Measurements from ENCODE around the gene ZNF236. TPM values are rescaled to one million over a fixed set of nuclear protein-coding genes. Genes with fewer than 3 reads are reported as not detected.
"Not testable (repeated sequence)": the region's sequence is repeated elsewhere in the genome, so short reads cannot be mapped to it uniquely, and the experiment has no call there.

The ZNF236 gene
- total RNA-seq: 10 to 100 TPM; 19.3 to 20.1 TPM

DNA sequence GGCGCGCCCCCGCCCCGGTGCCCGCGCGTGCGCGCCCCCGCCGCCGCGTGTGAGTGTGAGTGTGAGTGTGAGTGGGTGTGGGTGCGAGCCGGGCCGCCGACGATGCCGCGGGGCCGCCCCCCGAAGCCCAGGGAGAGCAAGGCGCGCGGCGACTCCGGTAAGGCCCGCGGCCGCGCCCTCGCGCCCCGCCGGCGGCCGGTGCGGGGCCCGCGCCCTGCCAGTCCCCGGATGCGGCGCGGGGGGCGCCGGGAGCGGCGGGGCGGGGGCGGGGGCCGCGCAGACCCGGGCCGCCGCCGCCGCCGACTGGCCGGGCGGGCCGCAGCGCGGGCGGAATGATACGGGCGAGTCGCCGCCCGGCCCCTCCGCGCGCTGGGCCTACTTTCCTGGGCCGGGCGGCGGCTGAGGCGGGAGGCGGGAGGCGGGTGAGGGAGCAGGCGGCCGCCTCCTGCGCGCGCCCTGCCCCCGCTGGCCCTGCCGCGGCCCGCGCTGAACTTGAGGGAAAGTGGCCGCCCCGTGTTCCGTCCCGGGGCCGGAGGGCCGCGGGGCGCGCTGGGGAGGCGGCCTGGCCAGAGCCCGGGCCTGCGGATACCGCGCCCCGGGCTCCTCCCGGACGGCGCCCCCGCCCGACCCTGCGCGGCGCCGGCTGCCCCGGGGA is at the start of gene ZNF236:
ZNF236 (plus strand) TSS at position 52 of the 655 bp plus-strand sequence; CDS start at position 103, 51 bp downstream.
- Mint-ChIP-seq H3K4me3 (peak within 1 kb of the TSS; percentile 90), H3K9me3 (no peaks in the 10 kb centered on the region), H3K27ac (peak within 1 kb of the TSS; percentile 91), H3K36me3 (ENCODE audit: low read depth) (peaks cover 10% of the 10 kb centered on the region), H3K4me1 (peaks cover 30% of the 10 kb centered on the region), H3K27me3 (no peaks in the 10 kb centered on the region)
- ATAC-seq (replicated peaks): peak; percentile 64

DNA sequence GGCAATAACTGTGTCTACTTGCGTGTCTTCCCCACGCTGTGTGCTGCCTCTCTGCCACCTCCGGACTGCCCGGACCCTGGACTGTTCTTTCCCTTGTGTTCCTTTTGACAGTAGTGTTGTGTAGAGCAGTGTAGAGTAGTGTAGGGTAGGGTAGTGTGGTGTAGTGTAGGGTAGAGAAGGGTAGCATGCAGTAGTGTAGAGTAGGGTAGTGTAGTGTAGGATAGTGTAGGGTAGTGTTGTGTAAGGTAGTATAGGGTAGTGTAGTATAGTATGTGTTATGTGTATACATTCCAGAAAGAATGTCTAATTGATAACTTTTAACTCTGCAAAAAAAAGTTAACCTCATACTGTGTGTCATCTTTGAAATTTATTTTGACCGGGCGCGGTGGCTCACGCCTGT is 49.7 kb upstream of the ZNF236 start:
- H3K4me1 Mint-ChIP-seq: no peaks in the 10 kb centered on the region
- no peaks in the 10 kb centered on the region for H3K36me3 Mint-ChIP-seq (ENCODE audit: low read depth)
- peaks cover 6% of the 10 kb centered on the region for H3K9me3 Mint-ChIP-seq
- H3K27ac Mint-ChIP-seq: no peak overlapping the region
- ATAC-seq (replicated peaks): no peak
- no peak overlapping the region for H3K4me3 Mint-ChIP-seq
- peaks cover 10% of the 10 kb centered on the region for H3K27me3 Mint-ChIP-seq

DNA sequence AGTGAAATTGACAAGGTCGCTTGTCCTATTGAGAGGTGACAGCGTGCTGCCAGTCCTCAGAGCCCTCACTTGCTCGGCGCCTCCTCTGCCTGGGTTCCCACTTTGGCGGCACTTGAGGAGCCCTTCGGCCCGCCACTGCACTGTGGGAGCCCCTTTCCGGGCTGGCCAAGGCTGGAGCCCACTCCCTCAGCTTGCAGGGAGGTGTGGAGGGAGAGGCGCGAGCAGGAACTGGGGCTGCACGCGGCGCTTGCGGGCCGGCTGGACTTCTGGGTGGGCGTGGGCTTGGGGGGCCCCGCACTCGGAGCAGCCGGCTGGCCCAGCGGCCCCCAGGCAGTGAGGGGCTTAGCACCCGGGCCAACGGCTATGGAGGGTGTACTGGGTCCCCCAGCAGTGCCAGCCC is 45.3 kb upstream of the ZNF236 start:
- not testable (repeated sequence) for ATAC-seq (replicated peaks); H3K27ac Mint-ChIP-seq; H3K4me3 Mint-ChIP-seq; H3K36me3 Mint-ChIP-seq (ENCODE audit: low read depth); H3K9me3 Mint-ChIP-seq; H3K4me1 Mint-ChIP-seq; H3K27me3 Mint-ChIP-seq

DNA sequence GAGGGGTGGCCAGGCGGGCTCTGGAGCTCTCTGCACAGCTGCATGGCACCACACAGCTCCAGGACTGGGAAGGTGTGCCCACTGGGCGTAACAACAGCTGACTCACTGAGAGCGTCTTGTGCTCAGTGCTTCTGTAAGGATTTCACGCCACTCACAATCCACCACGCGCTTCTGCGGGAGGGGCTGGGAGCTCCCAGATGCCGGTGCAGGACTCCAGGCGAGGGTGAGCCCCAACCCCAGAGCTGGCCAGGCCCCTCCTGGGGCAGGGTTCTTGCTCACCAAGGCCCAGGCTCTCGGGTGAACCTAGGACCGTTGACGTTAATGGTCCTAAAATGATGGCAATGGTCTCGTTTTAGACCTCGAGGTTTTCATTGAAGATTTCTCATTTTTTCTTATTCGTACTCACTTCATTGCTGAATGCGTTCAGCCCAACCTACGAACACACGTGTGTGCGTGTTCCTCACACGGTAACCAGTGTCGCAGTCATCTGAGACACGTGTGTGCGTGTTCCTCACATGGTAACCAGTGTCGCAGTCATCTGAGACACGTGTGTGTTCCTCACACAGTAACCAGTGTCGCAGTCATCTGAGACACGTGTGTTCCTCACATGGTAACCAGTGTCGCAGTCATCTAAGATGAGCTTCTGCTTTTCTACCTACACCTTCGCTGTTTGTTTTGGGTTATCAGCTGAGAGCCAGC is 38.4 kb upstream of the ZNF236 start:
- no peak overlapping the region for H3K27ac Mint-ChIP-seq
- no peaks in the 10 kb centered on the region for H3K9me3 Mint-ChIP-seq
- no peak overlapping the region for H3K4me3 Mint-ChIP-seq
- ATAC-seq (replicated peaks): no peak
- peaks cover 4% of the 10 kb centered on the region for H3K27me3 Mint-ChIP-seq
- H3K4me1 Mint-ChIP-seq: no peaks in the 10 kb centered on the region
- H3K36me3 Mint-ChIP-seq (ENCODE audit: low read depth): no peaks in the 10 kb centered on the region

DNA sequence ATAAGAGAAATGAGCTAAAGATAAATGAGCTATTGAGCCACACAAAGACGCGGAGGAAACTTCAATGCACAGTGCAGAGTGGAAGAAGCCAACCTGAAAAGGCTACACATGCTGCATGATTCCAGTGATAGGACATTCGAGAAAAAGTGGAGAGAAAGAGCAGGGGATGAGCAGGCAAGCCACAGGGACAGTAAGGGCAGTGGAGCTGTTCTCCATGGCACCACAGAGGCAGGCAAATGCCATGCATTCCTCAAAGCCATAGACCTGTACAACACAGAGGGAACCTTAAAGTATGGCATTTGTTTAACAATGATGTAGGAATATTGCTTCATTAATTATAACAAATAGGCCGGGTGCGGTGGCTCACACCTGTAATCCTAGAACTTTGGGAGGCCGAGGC is 36.5 kb upstream of the ZNF236 start:
- Mint-ChIP-seq H3K27me3 (peaks cover 4% of the 10 kb centered on the region), H3K9me3 (no peaks in the 10 kb centered on the region), H3K4me1 (no peaks in the 10 kb centered on the region), H3K27ac (no peak overlapping the region), H3K36me3 (ENCODE audit: low read depth) (no peaks in the 10 kb centered on the region), H3K4me3 (no peak overlapping the region)
- no peak for ATAC-seq (replicated peaks)

DNA sequence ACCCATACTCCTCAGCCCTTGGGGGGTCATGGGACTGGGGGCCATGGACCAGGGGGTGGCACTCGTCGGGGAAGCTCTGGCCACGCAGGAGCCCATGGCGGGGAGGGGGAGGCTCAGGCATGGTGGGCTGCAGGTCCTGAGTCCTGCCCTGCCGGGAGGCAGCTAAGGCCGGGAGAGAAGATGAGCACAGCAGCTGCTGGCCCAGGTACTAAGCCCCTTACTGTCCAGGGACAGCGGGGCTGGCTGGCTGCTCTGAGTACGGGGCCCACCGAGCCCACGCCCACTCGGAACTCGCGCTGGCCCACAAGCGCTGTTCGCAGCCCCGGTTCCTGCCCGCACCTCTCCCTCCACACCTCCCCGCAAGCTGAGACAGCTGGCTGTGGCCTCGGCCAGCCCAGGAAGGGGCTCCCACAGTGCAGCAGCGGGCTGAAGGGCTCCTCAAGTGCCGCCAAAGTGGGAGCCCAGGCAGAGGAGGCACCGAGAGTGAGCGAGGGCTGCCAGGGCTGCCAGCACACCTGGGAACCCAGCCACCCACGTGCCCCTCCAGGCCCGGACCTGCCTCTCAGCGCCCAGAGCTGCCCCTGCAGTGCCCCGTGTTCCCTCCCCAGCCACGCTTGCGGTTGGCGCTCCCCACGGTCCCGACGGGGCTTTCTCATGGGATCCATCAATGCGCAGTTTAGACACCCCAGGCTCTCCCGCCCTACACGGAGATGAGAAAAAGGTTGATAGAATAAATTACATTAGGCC is 33.6 kb upstream of the ZNF236 start:
- ATAC-seq (replicated peaks): no peak
- Mint-ChIP-seq H3K27ac (no peak overlapping the region), H3K36me3 (ENCODE audit: low read depth) (no peaks in the 10 kb centered on the region), H3K9me3 (peaks cover 4% of the 10 kb centered on the region), H3K27me3 (peaks cover 4% of the 10 kb centered on the region), H3K4me3 (no peak overlapping the region), H3K4me1 (no peaks in the 10 kb centered on the region)

DNA sequence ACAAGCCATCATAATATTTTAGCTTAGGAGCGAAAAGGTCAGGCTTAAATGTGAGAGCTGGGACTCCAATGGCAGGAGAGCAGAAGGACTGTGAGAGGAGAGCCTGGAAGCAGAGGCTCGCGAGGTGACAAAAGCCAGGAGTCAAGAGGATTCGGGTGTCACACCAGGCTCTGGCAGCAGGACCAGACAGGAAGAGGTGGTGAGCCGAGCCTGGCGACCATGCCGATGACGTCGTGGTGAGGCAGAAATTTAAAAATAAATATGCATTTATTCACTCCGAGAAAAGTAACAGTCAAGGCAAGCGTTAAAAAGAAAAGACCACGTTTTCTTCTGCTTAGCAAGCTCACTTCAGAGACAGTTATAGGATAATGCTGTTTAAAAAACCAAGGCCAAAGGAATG is 31.3 kb upstream of the ZNF236 start:
- no peak overlapping the region for H3K4me3 Mint-ChIP-seq
- peaks cover 4% of the 10 kb centered on the region for H3K9me3 Mint-ChIP-seq
- no peaks in the 10 kb centered on the region for H3K36me3 Mint-ChIP-seq (ENCODE audit: low read depth)
- H3K27me3 Mint-ChIP-seq: peaks cover 9% of the 10 kb centered on the region
- H3K27ac Mint-ChIP-seq: no peak overlapping the region
- no peak for ATAC-seq (replicated peaks)
- H3K4me1 Mint-ChIP-seq: no peaks in the 10 kb centered on the region

DNA sequence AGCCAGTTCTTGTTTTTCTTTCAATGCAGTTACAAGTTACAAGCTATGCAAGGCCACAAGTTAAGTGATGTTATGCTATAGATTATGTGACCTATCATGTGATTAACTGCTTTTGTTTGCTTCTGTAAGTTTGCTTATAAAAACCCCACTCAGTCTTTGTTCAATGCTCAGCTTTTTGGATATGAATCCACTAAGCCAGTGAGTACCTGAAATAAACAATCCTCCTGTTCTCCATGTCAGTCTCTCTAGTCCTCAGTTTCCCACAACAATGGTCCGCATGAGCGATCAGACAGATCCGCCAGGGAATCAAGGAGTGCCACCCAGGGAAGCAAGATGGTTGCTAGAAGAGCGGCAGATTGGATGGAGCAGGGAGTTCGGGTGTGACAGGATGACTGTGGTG is 30.7 kb upstream of the ZNF236 start:
- H3K36me3 Mint-ChIP-seq (ENCODE audit: low read depth): no peaks in the 10 kb centered on the region
- H3K27ac Mint-ChIP-seq: no peak overlapping the region
- no peaks in the 10 kb centered on the region for H3K4me1 Mint-ChIP-seq
- no peak overlapping the region for H3K4me3 Mint-ChIP-seq
- no peak for ATAC-seq (replicated peaks)
- peaks cover 4% of the 10 kb centered on the region for H3K9me3 Mint-ChIP-seq
- H3K27me3 Mint-ChIP-seq: peaks cover 9% of the 10 kb centered on the region

DNA sequence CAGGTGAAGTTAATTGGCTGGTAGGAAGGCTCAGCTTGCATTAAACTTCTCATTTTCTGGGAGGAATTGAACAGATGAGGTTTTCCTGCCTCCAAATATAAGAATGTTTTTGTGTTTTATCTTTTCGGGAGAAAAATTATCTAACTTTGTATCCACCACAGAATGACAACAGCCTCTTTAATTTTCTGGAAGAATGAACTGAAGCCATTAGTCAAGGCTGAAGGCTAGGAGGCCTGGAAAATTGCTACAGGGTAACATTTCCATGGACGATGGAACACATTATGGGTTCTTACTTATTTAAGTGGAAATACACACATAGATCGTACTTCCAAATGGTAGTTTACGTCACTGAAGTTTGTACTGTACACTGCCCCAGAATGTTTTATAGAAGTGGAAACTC is 28.0 kb upstream of the ZNF236 start:
- Mint-ChIP-seq H3K4me1 (no peaks in the 10 kb centered on the region), H3K27ac (no peak overlapping the region), H3K27me3 (peaks cover 12% of the 10 kb centered on the region), H3K4me3 (no peak overlapping the region), H3K36me3 (ENCODE audit: low read depth) (no peaks in the 10 kb centered on the region), H3K9me3 (peaks cover 4% of the 10 kb centered on the region)
- ATAC-seq (replicated peaks): no peak

DNA sequence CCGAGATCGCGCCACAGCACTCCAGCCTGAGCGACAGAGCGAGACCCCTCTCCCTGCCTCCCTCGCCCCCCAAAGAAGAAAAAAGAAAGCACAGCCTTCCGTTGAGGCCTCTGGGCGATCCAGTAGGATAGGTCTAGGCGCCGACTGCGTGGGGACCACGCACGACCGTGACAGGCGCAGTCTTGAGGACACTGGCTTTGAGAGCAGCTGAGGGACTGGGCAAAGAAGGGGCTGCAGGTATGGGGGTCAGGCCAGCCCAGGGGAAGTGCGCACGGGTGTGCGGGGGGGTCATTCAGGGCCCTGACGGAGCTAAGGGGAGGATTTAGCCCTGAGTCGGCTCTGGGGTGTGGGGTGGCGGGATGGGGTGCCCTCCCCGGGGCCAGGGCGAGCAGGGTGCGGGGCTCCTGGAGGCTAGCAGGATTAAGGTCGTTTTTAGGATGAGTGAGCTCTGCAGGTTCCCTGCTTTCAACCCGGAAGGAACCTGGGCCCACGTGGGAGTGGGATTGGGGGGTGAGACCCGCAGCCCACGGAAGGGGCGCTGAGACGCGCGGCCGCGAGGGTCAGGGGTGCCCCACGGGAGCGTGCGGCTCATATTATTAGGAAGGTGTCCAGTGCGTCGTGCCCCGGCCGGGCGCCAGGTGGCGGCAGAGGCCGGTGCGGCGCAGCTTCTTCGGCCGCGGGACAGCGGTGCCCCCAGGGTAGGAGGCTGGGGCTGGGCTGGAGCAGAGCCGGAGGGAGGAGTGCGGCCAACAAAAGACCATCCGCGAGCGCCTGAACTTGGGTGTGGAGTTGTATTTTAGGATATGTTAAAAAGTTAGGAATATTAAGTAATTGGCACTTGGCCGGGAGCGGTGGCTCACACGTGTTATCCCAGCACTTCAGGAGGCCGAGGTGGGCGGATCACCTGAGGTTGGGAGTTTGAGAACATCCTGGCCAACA is 20.5 kb upstream of the ZNF236 start:
- H3K9me3 Mint-ChIP-seq: no peaks in the 10 kb centered on the region
- no peaks in the 10 kb centered on the region for H3K36me3 Mint-ChIP-seq (ENCODE audit: low read depth)
- peak; percentile 88 for ATAC-seq (replicated peaks)
- peaks cover 7% of the 10 kb centered on the region for H3K27me3 Mint-ChIP-seq
- peaks cover 7% of the 10 kb centered on the region for H3K4me1 Mint-ChIP-seq
- peak overlapping the region; percentile 53 for H3K4me3 Mint-ChIP-seq
- H3K27ac Mint-ChIP-seq: no peak overlapping the region

DNA sequence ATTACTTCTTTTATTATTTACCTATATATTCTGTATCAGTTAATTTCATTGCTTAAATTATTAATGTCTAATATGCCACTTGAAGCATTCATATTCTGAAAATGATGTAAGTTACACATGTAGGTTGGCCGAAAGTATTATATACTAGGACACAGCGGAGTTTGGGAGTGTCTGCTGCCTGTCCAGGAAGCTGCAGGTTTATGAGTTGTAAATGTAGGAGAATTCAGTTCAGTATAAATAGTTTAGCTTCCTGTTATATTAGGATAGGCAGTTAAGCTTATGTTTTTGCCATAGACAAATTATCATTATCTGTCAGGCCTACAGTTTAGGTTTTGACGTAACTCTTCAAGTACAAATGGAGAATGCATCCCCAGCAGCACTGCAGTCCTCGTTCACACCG is 18.9 kb upstream of the ZNF236 start:
- H3K27ac Mint-ChIP-seq: no peak overlapping the region
- no peaks in the 10 kb centered on the region for H3K9me3 Mint-ChIP-seq

DNA sequence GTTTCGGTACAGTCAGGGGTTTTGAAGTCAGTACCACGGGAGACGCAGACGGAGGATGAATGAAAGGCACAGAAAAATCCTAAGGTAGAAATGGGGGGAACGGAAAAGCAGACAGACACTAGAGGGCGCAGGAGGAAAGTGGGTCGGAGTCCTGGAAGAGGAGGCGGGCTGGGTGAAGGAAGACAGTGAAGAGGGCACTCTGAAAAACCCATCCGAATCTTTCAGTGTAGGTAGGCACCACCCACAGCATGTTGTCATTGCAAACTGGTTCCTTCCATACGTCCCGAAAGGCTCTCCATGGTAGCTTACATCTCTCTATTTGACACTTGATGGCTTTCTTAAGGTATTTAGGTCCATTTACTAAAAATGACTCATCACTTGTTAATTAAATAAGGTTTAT is 18.5 kb upstream of the ZNF236 start:
- Mint-ChIP-seq H3K9me3 (no peaks in the 10 kb centered on the region), H3K27me3 (peaks cover 4% of the 10 kb centered on the region), H3K27ac (no peak overlapping the region), H3K4me1 (peaks cover 7% of the 10 kb centered on the region), H3K36me3 (ENCODE audit: low read depth) (peaks cover 6% of the 10 kb centered on the region), H3K4me3 (peak overlapping the region; percentile 35)
- ATAC-seq (replicated peaks): peak; percentile 84

More for the DNA sequence above, 18.9 kb upstream of the ZNF236 start:
- Mint-ChIP-seq H3K36me3 (ENCODE audit: low read depth) (peaks cover 6% of the 10 kb centered on the region), H3K27me3 (peaks cover 4% of the 10 kb centered on the region), H3K4me3 (peak overlapping the region; percentile 35), H3K4me1 (peaks cover 7% of the 10 kb centered on the region)
- no peak for ATAC-seq (replicated peaks)

DNA sequence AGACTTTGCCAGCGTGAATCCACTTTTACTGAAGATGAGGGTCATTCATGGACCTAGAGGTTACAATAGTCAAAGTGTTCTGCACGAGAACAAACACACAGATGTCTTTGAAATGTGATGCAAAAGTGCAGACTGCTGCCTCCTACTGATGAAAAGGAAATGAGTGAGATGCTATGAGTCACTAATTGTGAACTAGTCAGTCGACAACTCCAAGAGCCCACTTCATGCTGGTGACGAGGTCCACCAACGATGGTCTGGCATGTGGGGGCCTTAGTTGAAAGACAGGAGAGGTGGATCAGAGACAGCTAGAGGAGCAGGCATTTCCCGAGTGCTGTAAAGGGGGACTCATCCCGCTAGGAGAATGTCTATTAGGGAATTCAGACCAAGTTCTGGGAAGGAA is 17.1 kb upstream of the ZNF236 start:
- H3K27me3 Mint-ChIP-seq: peaks cover 4% of the 10 kb centered on the region
- peaks cover 6% of the 10 kb centered on the region for H3K36me3 Mint-ChIP-seq (ENCODE audit: low read depth)
- no peak overlapping the region for H3K27ac Mint-ChIP-seq
- H3K4me3 Mint-ChIP-seq: no peak overlapping the region
- ATAC-seq (replicated peaks): peak; percentile 16
- peaks cover 7% of the 10 kb centered on the region for H3K4me1 Mint-ChIP-seq
- no peaks in the 10 kb centered on the region for H3K9me3 Mint-ChIP-seq

DNA sequence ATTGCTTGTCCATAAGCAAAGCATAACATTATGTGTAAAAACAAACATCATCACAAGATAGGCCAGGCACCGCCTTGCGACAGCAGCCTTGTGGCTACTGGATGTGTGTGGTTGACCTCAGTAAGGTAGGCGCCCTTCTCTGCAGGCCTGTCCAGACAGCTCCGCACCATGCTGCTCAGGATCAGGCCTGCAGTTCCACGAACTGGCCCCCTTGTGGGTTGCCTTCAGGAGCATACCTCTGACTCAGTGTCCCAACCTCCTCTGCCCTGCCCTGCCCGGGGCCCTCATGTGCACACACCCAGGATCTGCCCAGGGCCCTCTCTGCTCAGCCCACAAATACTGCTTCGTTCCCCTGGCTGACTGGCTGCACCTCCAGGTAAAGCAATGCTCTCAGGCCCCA is 16.1 kb upstream of the ZNF236 start:
- Mint-ChIP-seq H3K36me3 (ENCODE audit: low read depth) (peaks cover 6% of the 10 kb centered on the region), H3K4me3 (no peak overlapping the region)

More for the DNA sequence above, 16.1 kb upstream of the ZNF236 start:
- Mint-ChIP-seq H3K27ac (no peak overlapping the region), H3K27me3 (no peaks in the 10 kb centered on the region), H3K4me1 (peaks cover 7% of the 10 kb centered on the region), H3K9me3 (no peaks in the 10 kb centered on the region)
- ATAC-seq (replicated peaks): no peak

Data from activated T-helper 17 cell treated with anti-CD3 and anti-CD28 coated beads, Interleukin-2, amount 50 U/mL, for 72 hours (primary cell).